ENCODE data around the gene NKX2-2.
"Not testable (repeated sequence)": the region's sequence is repeated elsewhere in the genome, so short reads cannot be mapped to it uniquely, and the experiment has no call there.

The NKX2-2 gene

GRCh38 chr20:21480144-21480543 is 33.7 kb downstream of the NKX2-2 start:
- not testable (repeated sequence) for DNase-seq (ENCODE audit: low read depth, low spot score); H3K4me3 ChIP-seq (ENCODE audit: low read length)

GRCh38 chr20:21465799-21466198 is 48.1 kb downstream of the NKX2-2 start:
- DNase-seq (ENCODE audit: low read depth, low spot score) = no peak
- no peak overlapping the region for H3K4me3 ChIP-seq (ENCODE audit: low read length)

- H3K4me3 ChIP-seq (ENCODE audit: low read length) = no peak overlapping the region
- no peak for DNase-seq (ENCODE audit: low read depth, low spot score)
Observed at GRCh38 chr20:21464916-21465315, 48.9 kb downstream of the NKX2-2 start.
